K562 (cell line): ENCODE results near the gene XPO4. TPM values are rescaled to one million over a fixed set of nuclear protein-coding genes. Genes with fewer than 3 reads are reported as not detected.

Experiments
- ATAC-seq: fragments of 200-7000 bp; cut with Tn5 transposase; 3 replicates; pipeline ENCODE4 v1.9.1; 2020; ENCODE audit warnings: moderate library complexity
- BruUV-seq: library from RNA; stranded (reverse); fragments of 400-500 nt; replicated peaks from 2 replicates; lab custom pipeline; 2021; lab: Mats Ljungman, UMichigan
- CTCF ChIA-PET: fragments of 300-600 bp; formaldehyde crosslinking; extraction: SDS; loops from one replicate; lab custom pipeline; 2021; ENCODE audit warnings: low intra/inter-chr PET ratio; lab: Yijun Ruan, JAX
- POLR2A ChIA-PET: fragments of 300-600, 350-650 bp; sonication (Branson Sonifier 250); formaldehyde crosslinking; extraction: SDS; loops from one replicate; lab custom pipeline; 2021; ENCODE audit warnings: antibody characterized with exemption, inconsistent platforms; lab: Yijun Ruan, JAX
- DNase-seq, 4 experiments: peaks; one replicate each; pipeline versions ENCODE4 v3.0.0 to v3.0.0-alpha.2; 2011 to 2018; ENCODE audit warnings: low spot score in 3 of 4, mixed read lengths in 3 of 4; ENCODE audit errors: extremely low read depth in 1 of 4
- FAIRE-seq: peaks from 2 replicates; lab custom pipeline; 2011; peaks lifted over from hg19 to GRCh38; lab: Jason Lieb, UNC
- H2AFZ ChIP-seq: 2 replicates; pipeline ENCODE4 v1.6.0; 2011; ENCODE audit warnings: low read depth, low read length, control low read depth, inconsistent platforms
- H3K27ac ChIP-seq: fragments of 200-600 bp; 3 replicates; pipeline ENCODE4 v1.8.0; 2011; ENCODE audit warnings: low read depth, mild to moderate bottlenecking, control low read depth, inconsistent platforms, low read length, moderate library complexity, mixed read lengths; ENCODE audit errors: extremely low read depth
- H3K27me3 ChIP-seq, 2 experiments: fragments of 300-600 bp in 1 of 2; 2 replicates in 1 of 2; 3 replicates in 1 of 2; pipeline versions ENCODE4 v1.6.0 to v1.8.0; 2011; ENCODE audit warnings: inconsistent platforms in 2 of 2, low read length in 2 of 2, mild to moderate bottlenecking in 1 of 2, mixed read lengths in 1 of 2, moderate library complexity in 1 of 2; ENCODE audit not compliant: control insufficient read depth in 2 of 2, insufficient read depth in 2 of 2
- H3K36me3 ChIP-seq: fragments of 300-600 bp; 3 replicates; pipeline ENCODE4 v1.8.0; 2011; ENCODE audit warnings: mild to moderate bottlenecking, low read length, inconsistent platforms; ENCODE audit not compliant: control insufficient read depth, insufficient read depth
- H3K4me1 ChIP-seq, 2 experiments: fragments of 200-600 bp in 1 of 2; replicated peaks in 1 of 2; 2 replicates in 1 of 2; 3 replicates in 1 of 2; pipeline versions ENCODE4 v1.5.1 to v1.8.0; 2011; ENCODE audit warnings: inconsistent platforms in 2 of 2, low read length in 2 of 2, mild to moderate bottlenecking in 1 of 2, mixed read lengths in 1 of 2, moderate library complexity in 1 of 2; ENCODE audit not compliant: control insufficient read depth in 2 of 2, insufficient read depth in 2 of 2
- H3K4me2 ChIP-seq: 2 replicates; pipeline ENCODE4 v1.6.1; 2011; ENCODE audit warnings: low read length, control low read depth, inconsistent platforms, mixed read lengths; ENCODE audit not compliant: insufficient read depth
- H3K4me3 ChIP-seq: fragments of 200-600 bp; sonication (generic), shearing (Covaris generic); 2 replicates; pipeline ENCODE4 v1.5.1; 2016; ENCODE audit warnings: control low read depth, inconsistent platforms
- H3K79me2 ChIP-seq: fragments of 200-600 bp; 3 replicates; pipeline ENCODE4 v1.8.0; 2011; ENCODE audit warnings: low read length, inconsistent platforms; ENCODE audit not compliant: control insufficient read depth, insufficient read depth
- H3K9ac ChIP-seq, 2 experiments: 2 replicates each; pipeline versions ENCODE4 v1.6.0 to v1.6.1; 2011; ENCODE audit warnings: low read depth in 2 of 2, low read length in 2 of 2, control low read depth in 1 of 2, inconsistent platforms in 1 of 2, mild to moderate bottlenecking in 1 of 2, mixed read lengths in 1 of 2; ENCODE audit not compliant: insufficient read depth in 1 of 2
- H3K9me1 ChIP-seq: one replicate; pipeline ENCODE4 v1.6.0; 2011; ENCODE audit warnings: inconsistent platforms, mild to moderate bottlenecking, low read length, moderate library complexity; ENCODE audit not compliant: control insufficient read depth, insufficient read depth
- H3K9me3 ChIP-seq: replicated peaks from 2 replicates; pipeline ENCODE4 v1.5.1; 2011; ENCODE audit warnings: low read depth, low read length, inconsistent platforms; ENCODE audit not compliant: control insufficient read depth, insufficient read depth
- H4K20me1 ChIP-seq: replicated peaks from 2 replicates; pipeline ENCODE4 v1.6.1; 2011; ENCODE audit warnings: low read length, inconsistent platforms, mixed read lengths; ENCODE audit not compliant: control insufficient read depth, insufficient read depth
- CAMTA2 ChIP-seq: fragments of 250-450 bp; sonication (Bioruptor Pico); conservative IDR thresholded peaks from 2 replicates; pipeline ENCODE4 v1.5.1; 2022
- DLX4 ChIP-seq: fragments of 250-450 bp; sonication (Bioruptor Pico); IDR thresholded peaks from 2 replicates; pipeline ENCODE4 v1.6.1; 2021; ENCODE audit warnings: mild to moderate bottlenecking
- KDM4B ChIP-seq, 2 experiments: fragments of 450-650 bp in 1 of 2; sonication (generic) in 1 of 2; IDR thresholded peaks; 2 replicates each; pipeline ENCODE4 v1.6.1; 2016 to 2017; ENCODE audit warnings: borderline replicate concordance in 2 of 2, antibody characterized with exemption in 1 of 2, low read depth in 1 of 2, mild to moderate bottlenecking in 1 of 2
- POLR2A ChIP-seq: fragments of 450-650 bp; conservative IDR thresholded peaks from 2 replicates; pipeline ENCODE4 v1.6.1; 2016
- POU5F1 ChIP-seq: fragments of 150-350 bp; IDR thresholded peaks from 2 replicates; pipeline ENCODE4 v1.6.1; 2014; ENCODE audit warnings: borderline replicate concordance, low read length, low read depth, mild to moderate bottlenecking; ENCODE audit not compliant: partially characterized antibody
- RBM22 ChIP-seq: fragments of 200-400 bp; formaldehyde crosslinking; IDR thresholded peaks from 2 replicates; pipeline ENCODE4 v1.6.1; 2018; ENCODE audit warnings: low read length, low read depth; ENCODE audit not compliant: poor library complexity, severe bottlenecking
- SREBF1 ChIP-seq: fragments of 150-350 bp; IDR thresholded peaks from 2 replicates; pipeline ENCODE4 v1.6.1; 2014; ENCODE audit warnings: antibody characterized with exemption, low read depth, low read length, borderline replicate concordance
- TCFL5 ChIP-seq: fragments of 250-450 bp; sonication (Bioruptor Pico); conservative IDR thresholded peaks from 2 replicates; pipeline ENCODE4 v1.6.1; 2021; ENCODE audit warnings: mild to moderate bottlenecking, moderate library complexity, matching md5 sums
- U2AF2 ChIP-seq: fragments of 200-400 bp; formaldehyde crosslinking; optimal IDR thresholded peaks from 2 replicates; pipeline ENCODE3; 2017; ENCODE audit warnings: low read depth, mild to moderate bottlenecking, low read length
- ZBTB33 ChIP-seq: sonication (generic); formaldehyde crosslinking; IDR thresholded peaks from 2 replicates; pipeline ENCODE4 v1.8.1; 2023; ENCODE audit warnings: mild to moderate bottlenecking, missing genetic modification reagents
- ZFP1 ChIP-seq: fragments of 450-650 bp; formaldehyde crosslinking; IDR thresholded peaks from 2 replicates; pipeline ENCODE4 v1.4.0; 2020; ENCODE audit warnings: mild to moderate bottlenecking, mixed read lengths
- WGBS: fragments of 100-300 bp; shearing (Covaris generic); methylation state at CpG from one replicate; pipeline ENCODE4 v1.1.6; 2016; ENCODE audit warnings: low coverage, mixed read lengths; ENCODE audit not compliant: insufficient coverage; ENCODE audit errors: missing lambda C conversion rate; 5-methylcytosine and 5-hydroxymethylcytosine counted together
- in situ Hi-C: fragments of 300-500 bp; cut with MboI; formaldehyde crosslinking; loops from 4 replicates; pipeline ENCODE4 v1.15.0; 2018; ENCODE audit warnings: inconsistent platforms, mixed read lengths
- intact Hi-C: fragments of 100-400 bp; cut with micrococcal nuclease; formaldehyde crosslinking; loops from 2 replicates; pipeline ENCODE4 v1.14.2; 2022
- polyA plus RNA-seq, 8 experiments: library from polyadenylated mRNA; depleted of rRNA in 4 of 8; stranded (reverse) in 5 of 8; unstranded in 3 of 8; fragments of >200 nt; fragmentation: Nextera tagmentation in 2 of 8; fragmentation: Illumina TruSeq in 1 of 8; extraction: Ambion mirVana in 2 of 8; extraction: Trizol in 1 of 8; gene quantifications; 2 replicates each; pipeline versions ENCODE4 v1.2.1 to v1.2.3, GENCODE V29; 2011 to 2014; ENCODE audit warnings: inconsistent platforms in 1 of 8, missing spikeins in 1 of 8
- total RNA-seq, 7 experiments: library from RNA; depleted of rRNA in 6 of 7; stranded (reverse); fragments of >200 nt in 6 of 7; fragmentation: Illumina TruSeq in 2 of 7; extraction: Trizol in 2 of 7; gene quantifications; 2 replicates each; pipeline versions ENCODE4 v1.2.1 to v1.2.3, GENCODE V29; 2011 to 2021; ENCODE audit warnings: low replicate concordance in 1 of 7

XPO4 gene
- total and polyA plus RNA-seq, 9 of the 15 experiments (the other 6 are each of a cell fraction or from before 2014, with no cell fraction given), result 5.5 to 25.1 (median 17.5) TPM

GRCh38 chr13:20819715-20820114 is 82.8 kb downstream of the XPO4 start:
- H4K20me1 ChIP-seq, result no peaks in the 10 kb centered on the region
- TF ChIP-seq RBM22 (no peak), ZBTB33 (CRISPR knock-in tag) (no peak), KDM4B (IDR thresholded peaks at IDR 0.05; ENCODE audit: borderline replicate concordance in 2 of 2, low read depth in 1 of 2) (no peak), ZFP1 (CRISPR knock-in tag) (no peak), DLX4 (CRISPR knock-in tag) (no peak), TCFL5 (no peak), POLR2A (no peak), SREBF1 (no peak), U2AF2 (no peak), CAMTA2 (CRISPR knock-in tag) (no peak), POU5F1 (no peak)
- TF ChIP-seq, all 486 proteins: peak for 0
- in situ Hi-C loops (loop anchor here (10.0 kb wide), 1 partner anchor 315 kb away; no protein-coding TSS in a partner anchor), intact Hi-C loops (no loop called here)
- no peaks in the 10 kb centered on the region for H3K27me3 ChIP-seq
- H3K36me3 ChIP-seq, result peaks cover 46% of the 10 kb centered on the region
- ChIA-PET CTCF (no interaction called here), POLR2A (interaction anchor here (1.0 kb wide), 1 partner anchor 28 kb away, joined by 3 read pairs; no protein-coding TSS in a partner anchor)
- no TSS peak for BruUV-seq
- ATAC-seq (no peak), DNase-seq (no peak), FAIRE-seq (no peak)
- H3K9ac ChIP-seq, result no peak overlapping the region
- H3K27ac ChIP-seq, result no peak overlapping the region
- H3K79me2 ChIP-seq, result peaks cover 13% of the 10 kb centered on the region
- H2AFZ ChIP-seq, result no peak overlapping the region
- no peak overlapping the region for H3K4me2 ChIP-seq
- H3K4me3 ChIP-seq, result no peak overlapping the region
- 93% methylated on average over 3 of the region's 3 CpGs for WGBS
- H3K4me1 ChIP-seq, result no peaks in the 10 kb centered on the region
- no peaks in the 10 kb centered on the region for H3K9me1 ChIP-seq
- H3K9me3 ChIP-seq, result no peaks in the 10 kb centered on the region
